Left ventricle myocardium inferior (tissue), 1 donor: ENCODE measurements around the gene GAN. TPM values are rescaled to one million over a fixed set of nuclear protein-coding genes. Genes with fewer than 3 reads are reported as not detected.

Experiments used
- DNase-seq: peaks from one replicate; pipeline ENCODE4 v3.0.0-alpha.2; 2020
- H3K27ac ChIP-seq: fragments of 200-600 bp; replicated peaks from 2 replicates; pipeline ENCODE4 v1.8.0; 2021
- H3K27me3 ChIP-seq: fragments of 200-600 bp; 2 replicates; pipeline ENCODE4 v1.8.0; 2021; ENCODE audit warnings: low read depth
- H3K36me3 ChIP-seq: fragments of 200-600 bp; 2 replicates; pipeline ENCODE4 v1.8.0; 2021
- H3K4me1 ChIP-seq: fragments of 200-600 bp; 2 replicates; pipeline ENCODE4 v1.8.0; 2021
- H3K4me3 ChIP-seq: fragments of 200-600 bp; 2 replicates; pipeline ENCODE4 v1.8.0; 2021; ENCODE audit warnings: mild to moderate bottlenecking, moderate library complexity
- H3K9me3 ChIP-seq: fragments of 200-600 bp; replicated peaks from 2 replicates; pipeline ENCODE4 v1.8.0; 2021
- intact Hi-C: fragments of 100-400 bp; cut with micrococcal nuclease; formaldehyde crosslinking; loops from one replicate; pipeline ENCODE4 v1.11.0; 2022
- total RNA-seq: library from RNA; stranded (reverse); fragmentation: NEBNext Ultra II Directional; extraction: Animal tissue kit (Norgen Biotek cat#: 25700); gene quantifications from one replicate; pipeline ENCODE4 v1.2.1, GENCODE V29; 2021
- TF ChIP-seq, protein P1 (sequence below): fragments of 200-600 bp; IDR thresholded peaks from 2 replicates; pipeline ENCODE4 v1.8.0; 2021; ENCODE audit warnings: antibody characterized with exemption, mild to moderate bottlenecking, borderline replicate concordance
- donor health status: DM: no; HTN: yes; CAD: no; lungs with severe emphysema.

Gene GAN
- total RNA-seq, 1 donor from 2014 or later, result 9.0 TPM

DNA sequence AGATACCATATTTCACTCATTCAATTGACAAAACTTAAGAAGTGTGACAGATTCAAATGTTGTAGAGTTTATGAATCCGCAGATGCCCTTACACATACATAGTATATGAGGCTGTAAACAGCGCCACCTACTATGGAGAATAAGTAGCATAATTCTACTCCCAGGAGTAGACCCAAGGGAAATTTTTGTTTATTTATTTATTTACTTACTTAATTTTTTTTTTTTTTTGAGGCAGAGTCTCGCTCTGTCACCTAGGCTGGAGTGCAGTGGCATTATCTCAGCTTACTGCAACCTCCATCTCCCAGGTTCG lies 35.5 kb downstream of the GAN start:
- Histone ChIP-seq H3K36me3 (peaks cover 29% of the 10 kb centered on the region), H3K27ac (no peak overlapping the region), H3K27me3 (no peaks in the 10 kb centered on the region), H3K4me1 (no peaks in the 10 kb centered on the region), H3K4me3 (no peak overlapping the region), H3K9me3 (peaks cover 34% of the 10 kb centered on the region)
- no peak for DNase-seq
- intact Hi-C loops, result no loop called here
- TF ChIP-seq, protein P1, sequence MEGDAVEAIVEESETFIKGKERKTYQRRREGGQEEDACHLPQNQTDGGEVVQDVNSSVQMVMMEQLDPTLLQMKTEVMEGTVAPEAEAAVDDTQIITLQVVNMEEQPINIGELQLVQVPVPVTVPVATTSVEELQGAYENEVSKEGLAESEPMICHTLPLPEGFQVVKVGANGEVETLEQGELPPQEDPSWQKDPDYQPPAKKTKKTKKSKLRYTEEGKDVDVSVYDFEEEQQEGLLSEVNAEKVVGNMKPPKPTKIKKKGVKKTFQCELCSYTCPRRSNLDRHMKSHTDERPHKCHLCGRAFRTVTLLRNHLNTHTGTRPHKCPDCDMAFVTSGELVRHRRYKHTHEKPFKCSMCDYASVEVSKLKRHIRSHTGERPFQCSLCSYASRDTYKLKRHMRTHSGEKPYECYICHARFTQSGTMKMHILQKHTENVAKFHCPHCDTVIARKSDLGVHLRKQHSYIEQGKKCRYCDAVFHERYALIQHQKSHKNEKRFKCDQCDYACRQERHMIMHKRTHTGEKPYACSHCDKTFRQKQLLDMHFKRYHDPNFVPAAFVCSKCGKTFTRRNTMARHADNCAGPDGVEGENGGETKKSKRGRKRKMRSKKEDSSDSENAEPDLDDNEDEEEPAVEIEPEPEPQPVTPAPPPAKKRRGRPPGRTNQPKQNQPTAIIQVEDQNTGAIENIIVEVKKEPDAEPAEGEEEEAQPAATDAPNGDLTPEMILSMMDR, result no peak

DNA sequence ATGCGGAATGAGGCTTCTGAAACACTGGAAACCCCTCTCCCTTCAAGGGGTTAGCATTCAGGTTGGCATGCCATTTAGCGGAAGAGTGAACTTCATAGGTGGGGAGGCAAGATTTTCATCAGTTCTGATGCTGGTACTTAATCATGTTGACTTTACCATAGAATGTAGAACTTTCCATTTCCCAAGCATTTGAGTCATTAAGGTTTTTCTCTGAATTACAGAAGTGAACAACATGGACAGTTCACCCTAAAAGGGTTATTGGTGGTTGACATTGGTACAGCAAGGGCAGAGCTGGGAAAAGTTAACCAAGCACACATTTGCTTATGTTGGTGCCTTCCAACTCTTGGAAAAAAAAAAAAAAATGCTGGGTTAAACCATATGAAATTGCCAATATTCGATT lies 39.1 kb downstream of the GAN start:
- TF ChIP-seq, protein P1, result no peak
- Histone ChIP-seq H3K4me1 (no peaks in the 10 kb centered on the region), H3K9me3 (no peaks in the 10 kb centered on the region), H3K27ac (no peak overlapping the region), H3K27me3 (no peaks in the 10 kb centered on the region), H3K36me3 (peaks cover 46% of the 10 kb centered on the region), H3K4me3 (no peak overlapping the region)
- no peak for DNase-seq
- intact Hi-C loops, result no loop called here

DNA sequence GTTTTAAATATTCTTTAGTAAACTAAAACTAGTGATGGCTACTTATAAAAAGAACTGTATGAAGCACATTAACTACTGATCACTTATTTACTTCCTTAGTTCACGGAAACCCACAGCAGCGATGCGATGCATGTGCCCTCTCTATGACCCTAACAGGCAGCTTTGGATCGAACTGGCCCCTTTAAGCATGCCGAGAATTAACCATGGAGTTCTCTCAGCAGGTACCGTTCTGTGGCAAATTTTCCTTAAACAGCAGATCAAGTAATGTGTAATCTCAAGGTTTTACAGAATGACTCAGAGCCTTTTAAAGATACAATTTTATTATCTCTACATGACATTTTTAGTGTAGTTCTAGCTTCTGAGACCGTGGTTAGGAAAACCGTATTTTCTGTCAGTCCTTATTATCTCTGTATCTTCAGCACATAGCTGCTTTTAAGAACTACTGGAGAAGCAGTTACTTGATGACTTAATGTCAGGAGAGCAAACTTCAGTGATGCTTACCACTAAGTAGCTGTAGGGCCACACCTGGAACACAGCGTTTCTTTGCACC lies 43.0 kb downstream of the GAN start:
- Histone ChIP-seq H3K27ac (no peak overlapping the region), H3K27me3 (no peaks in the 10 kb centered on the region), H3K4me1 (no peaks in the 10 kb centered on the region), H3K9me3 (no peaks in the 10 kb centered on the region), H3K4me3 (no peak overlapping the region), H3K36me3 (peaks cover 68% of the 10 kb centered on the region)
- TF ChIP-seq, protein P1, result no peak
- DNase-seq, result no peak
- intact Hi-C loops, result no loop called here

DNA sequence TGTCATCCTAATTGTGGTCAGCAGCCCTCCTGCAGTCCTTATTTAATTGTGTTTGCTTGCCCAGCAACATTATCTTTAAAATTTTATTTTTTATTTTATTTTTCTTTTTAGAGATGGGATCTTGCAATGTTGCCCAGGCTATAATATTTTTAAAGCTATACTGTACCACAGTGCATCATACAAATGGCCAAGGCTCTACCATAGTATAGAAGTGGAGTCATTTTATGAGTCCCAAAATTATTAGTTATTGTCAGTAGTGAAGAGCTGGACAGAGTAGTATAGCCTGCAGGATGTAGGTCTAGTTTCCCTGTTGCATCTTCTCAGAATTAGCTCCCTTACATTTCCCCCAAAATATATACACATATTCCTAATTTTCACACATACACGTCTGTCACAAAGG lies 44.1 kb downstream of the GAN start:
- intact Hi-C loops, result no loop called here
- TF ChIP-seq, protein P1, result no peak
- H3K27ac ChIP-seq, result no peak overlapping the region
- no peaks in the 10 kb centered on the region for H3K4me1 ChIP-seq
- peaks cover 78% of the 10 kb centered on the region for H3K36me3 ChIP-seq
- no peak for DNase-seq
- no peaks in the 10 kb centered on the region for H3K27me3 ChIP-seq
- H3K4me3 ChIP-seq, result no peak overlapping the region
- H3K9me3 ChIP-seq, result no peaks in the 10 kb centered on the region

DNA sequence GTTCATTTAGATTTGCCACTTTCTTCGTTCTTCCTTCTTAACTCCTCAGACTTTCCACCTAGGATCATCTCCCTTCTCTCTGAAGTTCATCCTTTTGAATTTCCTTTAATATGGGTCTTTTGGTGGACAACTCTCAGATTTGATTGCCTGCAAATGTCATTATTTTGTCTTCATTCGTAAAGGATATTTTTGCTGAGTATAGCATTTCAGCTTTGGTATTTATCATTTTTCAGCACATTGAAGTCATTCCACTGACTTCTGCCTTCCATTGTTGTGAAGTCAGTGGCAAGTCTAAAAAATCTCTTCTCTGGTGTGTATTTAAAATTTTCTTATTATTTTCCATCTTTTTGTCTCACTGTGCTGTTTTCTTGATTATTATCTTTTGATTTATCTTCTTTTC lies 45.4 kb downstream of the GAN start:
- no peak for DNase-seq
- Histone ChIP-seq H3K36me3 (peaks cover 78% of the 10 kb centered on the region), H3K4me3 (no peak overlapping the region), H3K27ac (no peak overlapping the region), H3K4me1 (no peaks in the 10 kb centered on the region), H3K9me3 (no peaks in the 10 kb centered on the region), H3K27me3 (no peaks in the 10 kb centered on the region)
- intact Hi-C loops, result loop anchor here (10.0 kb wide), 1 partner anchor 365 kb away; no protein-coding TSS in a partner anchor
- TF ChIP-seq, protein P1, result no peak
